Colonic mucosa (tissue), 4 donors: Measurements from ENCODE around the gene FAM168A. TPM values are rescaled to one million over a fixed set of nuclear protein-coding genes. Genes with fewer than 3 reads are reported as not detected.
A peak's percentile ranks its signal among the peaks of the same experiment; 100 is the strongest.

ENCODE experiments used
- DNase-seq: peaks from one replicate; pipeline ENCODE4 v3.0.0-alpha.2; 2020
- H3K27ac ChIP-seq: fragments of 200-600 bp; one replicate; pipeline ENCODE4 v1.8.0; 2021
- H3K27me3 ChIP-seq: fragments of 200-600 bp; one replicate; pipeline ENCODE4 v1.8.0; 2021
- H3K36me3 ChIP-seq: fragments of 200-600 bp; one replicate; pipeline ENCODE4 v1.8.0; 2021
- H3K4me1 ChIP-seq: fragments of 200-600 bp; one replicate; pipeline ENCODE4 v1.8.0; 2021; ENCODE audit warnings: mild to moderate bottlenecking
- H3K4me3 ChIP-seq: fragments of 200-600 bp; one replicate; pipeline ENCODE4 v1.8.0; 2021
- H3K9ac ChIP-seq, 2 donors: one replicate each; pipeline ENCODE4 v1.7.0; 2013; ENCODE audit warnings: control low read depth in 2 of 2, low read depth in 2 of 2, low read length in 2 of 2
- H3K9me3 ChIP-seq: fragments of 200-600 bp; one replicate; pipeline ENCODE4 v1.8.0; 2021
- CTCF ChIP-seq: fragments of 200-600 bp; IDR thresholded peaks from one replicate; pipeline ENCODE4 v1.8.0; 2022; ENCODE audit warnings: antibody characterized with exemption, mild to moderate bottlenecking
- intact Hi-C: fragments of 100-400 bp; cut with DNase I; formaldehyde crosslinking; loops from one replicate; pipeline ENCODE4 v1.14.1; 2022
- total RNA-seq, 2 donors: library from RNA; stranded (reverse); fragmentation: NEBNext Ultra II Directional in 1 of 2; extraction: Animal tissue kit (Norgen Biotek cat#: 25700) in 1 of 2; gene quantifications; one replicate each; pipeline ENCODE4 v1.2.1, GENCODE V29; 2021
- donor health status: healthy.
- donor health status: DM: no; HTN: no; CAD: no.
- donor health status: DM: no; HTN: no; CAD: no.

FAM168A gene
- total RNA-seq, 2 donors from 2014 or later = 16.9 to 21.6 TPM

GRCh38 chr11:73614591-73614990 is 16.7 kb upstream of the FAM168A start:
- no peak for TF ChIP-seq CTCF
- no peak for DNase-seq
- no peaks in the 10 kb centered on the region for H3K4me1 ChIP-seq
- H3K9me3 ChIP-seq = no peaks in the 10 kb centered on the region
- no peaks in the 10 kb centered on the region for H3K27me3 ChIP-seq
- H3K4me3 ChIP-seq = no peak overlapping the region
- H3K9ac ChIP-seq = no peak overlapping the region
- H3K36me3 ChIP-seq = no peaks in the 10 kb centered on the region
- intact Hi-C loops = no loop called here
- H3K27ac ChIP-seq = no peak overlapping the region

- H3K9me3 ChIP-seq = no peaks in the 10 kb centered on the region
- no peaks in the 10 kb centered on the region for H3K27me3 ChIP-seq
- DNase-seq = no peak
- TF ChIP-seq CTCF = no peak
- H3K4me1 ChIP-seq = no peaks in the 10 kb centered on the region
- intact Hi-C loops = no loop called here
- no peaks in the 10 kb centered on the region for H3K36me3 ChIP-seq
- no peak overlapping the region for H3K27ac ChIP-seq
- H3K4me3 ChIP-seq = no peak overlapping the region
- H3K9ac ChIP-seq = no peak overlapping the region
Measured at GRCh38 chr11:73612601-73613140, 14.8 kb upstream of the FAM168A start.

GRCh38 chr11:73598719-73599379 is 937 bp upstream of the FAM168A start:
- no peaks in the 10 kb centered on the region for H3K36me3 ChIP-seq
- no peak for TF ChIP-seq CTCF
- H3K27ac ChIP-seq = peak overlapping the region; percentile 80
- no peaks in the 10 kb centered on the region for H3K27me3 ChIP-seq
- peak overlapping the region; percentile 79 for H3K4me3 ChIP-seq
- peaks cover 3% of the 10 kb centered on the region for H3K4me1 ChIP-seq
- H3K9me3 ChIP-seq = no peaks in the 10 kb centered on the region
- intact Hi-C loops = no loop called here
- no peak for DNase-seq
- H3K9ac ChIP-seq = peak overlapping the region; percentile 69 to 86

GRCh38 chr11:73597336-73597955 is 466 bp downstream of the FAM168A start:
- peak overlapping the region; percentile 70 to 84 for H3K9ac ChIP-seq
- no peaks in the 10 kb centered on the region for H3K36me3 ChIP-seq
- intact Hi-C loops = no loop called here
- no peaks in the 10 kb centered on the region for H3K9me3 ChIP-seq
- peak; percentile 18 for DNase-seq
- peak overlapping the region; percentile 80 for H3K27ac ChIP-seq
- no peaks in the 10 kb centered on the region for H3K27me3 ChIP-seq
- peaks cover 3% of the 10 kb centered on the region for H3K4me1 ChIP-seq
- H3K4me3 ChIP-seq = peak overlapping the region; percentile 79
- no peak for TF ChIP-seq CTCF

- Histone ChIP-seq H3K4me1 (peaks cover 3% of the 10 kb centered on the region), H3K9me3 (no peaks in the 10 kb centered on the region), H3K4me3 (no peak overlapping the region), H3K36me3 (no peaks in the 10 kb centered on the region), H3K9ac (no peak overlapping the region), H3K27me3 (no peaks in the 10 kb centered on the region), H3K27ac (no peak overlapping the region)
- intact Hi-C loops = no loop called here
- TF ChIP-seq CTCF = no peak
- DNase-seq = no peak
Measured at GRCh38 chr11:73596547-73596946, 1.4 kb downstream of the FAM168A start.
